Measurements from ENCODE around the gene TCFL5.

TCFL5 gene

DNA sequence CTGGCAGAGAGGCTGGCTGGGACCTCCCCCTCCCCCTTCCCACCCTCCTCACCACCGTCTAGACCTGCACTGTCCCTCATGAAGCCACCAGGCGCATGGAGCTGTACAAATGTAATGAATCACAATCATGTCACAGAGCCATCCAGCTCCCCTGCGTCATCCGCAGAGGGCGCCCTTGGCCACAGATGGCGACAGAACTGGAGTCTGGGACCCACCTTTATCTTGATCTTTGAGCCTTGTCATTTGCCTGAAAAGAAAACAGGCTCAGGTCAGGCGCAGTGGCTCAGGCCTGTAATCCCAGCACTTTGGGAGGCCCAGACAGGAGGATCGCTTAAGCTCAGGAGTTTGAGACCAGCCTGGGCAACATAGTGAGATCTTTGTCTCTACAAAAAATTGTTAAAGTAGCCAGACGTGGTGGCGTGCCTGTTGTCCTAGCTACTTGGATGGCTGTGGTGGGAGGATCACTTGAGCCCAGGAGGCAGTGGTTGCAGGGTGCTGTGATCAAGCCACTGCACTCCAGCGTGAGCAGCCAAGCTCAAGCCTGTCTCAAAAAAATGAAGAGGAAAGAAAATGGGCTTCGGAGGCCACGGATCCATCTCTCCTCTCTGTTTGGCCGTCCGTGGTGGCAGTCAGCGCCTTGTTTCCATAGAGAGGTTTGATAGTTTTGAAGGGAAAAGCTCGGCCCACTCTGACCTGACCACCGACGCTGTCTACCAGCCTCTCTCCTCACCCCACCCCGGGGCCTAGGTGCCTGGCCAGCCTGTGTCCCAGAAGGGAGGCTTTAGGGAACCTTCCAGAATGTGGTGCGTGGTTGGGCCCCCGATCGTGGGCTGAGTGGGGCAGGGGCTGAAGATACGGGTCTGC is 38.6 kb downstream of the TCFL5 start:
- no peak for DNase-seq (ENCODE audit: low read depth)

GRCh38 chr20:62822239-62822787 is 39.3 kb downstream of the TCFL5 start:
- no peak for DNase-seq (ENCODE audit: low read depth)

DNA sequence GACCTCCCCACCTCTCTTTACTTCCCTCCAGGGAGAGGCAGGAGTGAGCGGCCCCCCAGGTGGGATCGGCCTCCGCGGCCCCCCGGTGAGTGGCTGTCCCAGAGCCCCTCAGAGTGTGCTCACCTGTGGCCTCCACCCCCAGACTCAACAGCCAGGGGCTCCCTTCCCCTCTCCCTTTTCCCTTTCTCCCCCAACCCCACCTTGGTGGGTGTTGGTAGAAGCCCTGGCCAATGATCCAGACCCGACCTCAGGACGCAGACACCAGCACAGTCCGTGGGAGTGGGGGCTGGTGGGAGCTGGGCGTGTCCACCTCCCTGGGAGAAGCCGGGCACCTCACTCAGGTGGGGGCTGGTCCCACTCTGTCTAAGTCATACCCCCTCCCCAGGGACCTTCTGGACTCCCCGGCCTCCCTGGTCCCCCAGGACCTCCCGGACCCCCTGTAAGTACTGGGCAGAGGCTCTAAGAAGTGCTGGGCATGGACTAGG is 39.9 kb downstream of the TCFL5 start:
- no peak for DNase-seq (ENCODE audit: low read depth)

GRCh38 chr20:62820962-62821725 is 40.5 kb downstream of the TCFL5 start:
- no peak for DNase-seq (ENCODE audit: low read depth)

- no peak for DNase-seq (ENCODE audit: low read depth)
Observed at GRCh38 chr20:62820208-62820961, 41.2 kb downstream of the TCFL5 start.

DNA sequence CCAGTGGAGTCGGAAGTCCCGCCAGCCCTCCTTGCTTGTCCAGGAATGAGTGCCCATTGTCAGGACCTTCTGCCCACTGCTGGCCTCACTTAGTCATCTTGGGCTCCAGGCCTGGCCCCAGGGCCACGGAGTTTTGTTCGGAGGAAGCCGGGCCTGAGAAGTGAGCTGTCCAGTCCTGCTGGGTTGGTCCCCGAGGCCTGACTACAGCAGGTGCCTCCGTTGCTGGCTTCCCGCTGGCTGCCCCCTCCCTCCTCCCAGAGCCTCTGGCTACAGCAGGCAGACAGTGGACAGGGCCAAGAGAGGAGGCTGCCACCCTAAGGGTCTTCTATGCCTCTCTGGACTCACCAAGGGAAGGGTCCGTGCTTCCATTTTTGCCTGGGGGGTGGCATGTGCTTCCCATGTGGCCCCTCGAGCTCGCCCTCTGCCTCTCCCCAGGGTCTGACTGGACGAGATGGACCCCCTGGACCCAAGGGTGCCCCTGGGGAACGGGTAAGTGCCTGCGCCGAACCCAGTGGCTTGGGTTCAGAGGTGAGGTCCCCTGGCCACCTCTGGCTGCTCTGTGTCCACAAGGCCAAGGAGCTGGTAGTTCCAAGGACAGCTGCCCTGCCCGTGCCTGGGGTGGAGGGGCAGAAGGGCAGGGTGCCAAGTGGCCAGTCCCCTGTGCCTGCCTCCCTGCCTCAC is 42.0 kb downstream of the TCFL5 start:
- DNase-seq (ENCODE audit: low read depth): no peak

GRCh38 chr20:62818592-62819493 is 42.8 kb downstream of the TCFL5 start:
- no peak for DNase-seq (ENCODE audit: low read depth)

DNA sequence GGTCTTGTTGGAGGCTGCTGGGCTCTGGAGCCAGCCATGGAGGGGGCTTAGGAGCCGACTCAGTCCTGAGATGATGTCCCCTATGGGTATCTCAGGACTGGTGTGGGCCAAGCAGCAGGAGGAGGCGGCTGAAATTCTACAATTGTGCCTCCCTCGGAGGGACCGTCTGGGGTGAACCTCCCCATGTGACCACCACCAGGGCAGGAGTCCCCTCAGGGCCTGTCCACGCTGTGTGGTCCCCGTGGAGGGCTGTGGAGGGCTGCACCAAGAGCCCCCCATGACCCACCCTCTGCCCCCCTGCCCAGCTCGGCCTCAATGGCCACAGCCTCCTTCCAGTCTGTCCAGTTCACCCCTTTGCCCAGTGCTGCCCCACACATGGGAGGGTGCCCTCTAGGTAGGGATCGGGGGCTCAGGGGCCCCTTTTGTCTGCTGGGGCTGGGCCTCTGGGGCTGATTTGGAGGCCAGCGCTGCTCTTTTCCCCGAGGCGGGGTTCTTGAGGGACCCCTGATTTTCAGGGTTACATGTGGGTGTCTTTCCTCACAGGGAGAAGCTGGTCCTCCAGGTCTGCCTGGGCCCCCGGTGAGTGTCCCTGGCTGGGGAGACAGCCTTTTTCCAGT is 43.5 kb downstream of the TCFL5 start:
- no peak for DNase-seq (ENCODE audit: low read depth)

DNA sequence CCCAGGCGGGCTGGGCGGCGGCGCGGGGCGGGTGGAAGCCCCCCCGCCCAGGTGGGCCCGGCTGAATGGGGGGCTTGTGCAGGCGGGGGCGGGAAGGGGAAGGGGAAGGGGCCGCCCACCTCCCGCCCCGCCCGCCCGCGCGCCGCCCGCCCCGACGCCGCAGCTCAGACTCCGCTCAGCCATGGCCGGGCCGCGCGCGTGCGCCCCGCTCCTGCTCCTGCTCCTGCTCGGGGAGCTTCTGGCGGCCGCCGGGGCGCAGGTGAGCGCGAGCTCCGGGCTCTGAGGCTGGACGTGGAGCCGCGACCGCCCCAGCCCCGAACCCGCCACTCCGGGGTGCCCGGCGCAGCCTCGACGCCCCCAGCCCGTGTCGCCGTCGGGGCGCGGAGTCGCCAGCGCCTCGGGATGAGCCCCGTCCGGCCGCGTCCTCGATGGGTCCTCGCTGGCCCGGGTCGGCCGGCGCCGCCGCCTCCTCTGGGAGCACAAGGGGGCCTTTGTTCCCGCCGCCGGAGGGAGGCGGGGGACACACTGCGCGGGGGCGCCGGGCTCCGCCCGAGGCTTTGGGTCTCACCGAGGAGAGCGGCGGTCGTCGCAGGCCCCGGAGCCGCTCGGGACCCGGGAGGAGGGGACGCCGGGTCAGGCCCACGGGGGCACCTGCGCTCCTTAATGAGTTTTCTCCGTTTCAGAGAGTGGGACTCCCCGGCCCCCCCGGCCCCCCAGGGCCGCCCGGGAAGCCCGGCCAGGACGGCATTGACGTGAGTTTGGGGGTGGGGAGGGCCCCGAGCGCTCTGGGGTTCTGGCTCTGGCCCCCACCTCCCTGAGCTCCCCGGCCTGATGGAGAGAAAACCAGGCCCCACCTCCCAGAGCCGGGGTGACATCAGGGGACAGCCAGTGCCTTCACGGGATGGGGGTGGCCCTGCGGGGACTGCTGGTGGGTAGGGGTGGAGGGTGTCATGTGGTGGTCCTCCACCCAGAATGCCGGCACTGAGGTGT is 44.4 kb downstream of the TCFL5 start, which contains the start of gene COL9A3:
Gene COL9A3 (plus strand): TSS at position 167 of the 990 bp plus-strand sequence. CDS start 15 bp downstream, at position 182.
- no peak for DNase-seq (ENCODE audit: low read depth)

DNA sequence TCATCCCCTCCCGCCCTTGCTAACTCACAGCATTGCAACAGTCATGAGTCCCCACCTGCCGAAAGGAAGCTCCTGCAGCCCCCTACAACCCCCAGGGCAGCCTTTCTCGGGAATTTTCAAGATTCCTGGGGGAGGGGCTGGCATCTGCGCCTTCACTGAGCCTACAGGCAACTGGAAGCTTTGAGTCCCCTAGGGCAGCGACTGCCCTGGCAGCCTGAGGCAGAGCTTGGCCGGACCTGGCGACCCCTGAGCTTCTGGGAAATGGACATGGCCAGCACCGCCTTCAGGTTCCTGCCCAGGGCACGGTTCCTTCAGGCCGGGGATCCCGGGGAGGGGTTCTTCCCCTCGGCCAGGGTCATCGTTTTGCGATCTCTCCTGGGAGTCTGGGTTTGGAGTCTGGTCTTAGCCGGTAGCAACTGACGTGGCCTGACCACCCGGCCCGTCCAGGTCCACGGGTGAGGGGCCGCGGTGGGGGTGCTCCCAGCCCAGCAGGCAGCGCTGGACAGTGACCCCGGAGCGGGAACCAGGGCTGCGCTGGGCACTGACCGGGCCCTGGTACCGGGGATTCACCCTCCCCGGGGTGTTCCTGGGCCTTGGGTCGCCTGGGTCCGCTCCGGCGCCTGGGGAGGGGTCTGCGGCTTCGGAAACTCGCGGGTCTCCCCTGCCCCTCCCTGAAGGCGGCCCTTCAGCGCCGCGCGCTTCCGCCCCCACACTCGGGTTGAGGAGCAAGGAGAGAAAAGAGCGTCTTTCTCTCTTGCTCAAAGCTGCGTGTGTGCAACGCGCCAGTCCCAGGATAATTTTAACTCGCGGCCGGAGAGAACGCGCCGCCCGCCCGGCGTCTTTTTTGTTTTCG is 45.4 kb downstream of the TCFL5 start:
- DNase-seq (ENCODE audit: low read depth): no peak

DNA sequence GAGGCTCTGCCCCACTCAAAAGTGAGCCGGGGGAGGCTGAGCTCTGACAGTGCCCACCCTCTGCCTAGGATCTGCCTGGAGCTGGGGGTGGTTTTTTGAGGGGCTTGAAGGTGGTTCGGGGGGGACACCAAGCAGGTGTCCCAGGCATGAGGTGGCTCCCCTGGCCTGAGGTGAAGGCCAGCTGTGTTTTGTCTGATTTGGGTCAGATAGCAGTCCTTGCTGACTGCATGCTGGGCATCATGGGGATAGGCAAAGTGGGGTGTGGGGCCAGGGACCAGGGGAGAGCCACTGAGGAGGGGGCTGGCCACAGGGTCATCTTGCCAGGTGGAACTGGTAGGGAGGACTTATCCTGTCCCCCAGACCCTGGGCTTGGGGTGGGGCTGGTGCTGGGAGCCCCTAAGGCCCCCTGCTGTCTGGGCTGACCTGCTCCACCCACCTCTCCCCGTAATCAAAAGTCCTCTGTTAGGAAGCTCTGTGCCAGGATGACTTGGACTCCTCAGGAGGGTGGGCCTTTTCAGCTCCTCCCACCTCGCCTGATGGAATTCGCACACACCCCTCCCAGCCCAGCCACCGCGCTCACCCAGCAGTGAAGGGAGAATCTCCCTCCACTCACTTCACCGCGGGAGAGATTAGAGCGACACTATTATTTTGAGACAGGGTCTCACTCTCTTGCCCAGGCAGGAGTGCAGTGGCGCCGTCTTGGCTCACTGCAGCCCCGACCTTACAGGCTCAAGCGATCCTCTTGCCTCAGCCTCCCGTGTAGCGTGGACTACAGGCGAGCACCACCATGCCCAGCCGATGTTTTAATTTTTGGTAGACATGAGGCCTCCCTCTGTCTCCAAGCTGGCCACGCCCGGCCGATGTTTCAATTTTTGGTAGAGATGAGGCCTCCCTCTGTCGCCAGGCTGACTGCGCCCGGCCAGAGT is 46.3 kb downstream of the TCFL5 start:
- DNase-seq (ENCODE audit: low read depth): no peak

- DNase-seq (ENCODE audit: low read depth): no peak
Observed at GRCh38 chr20:62814709-62815065, 46.9 kb downstream of the TCFL5 start.

GRCh38 chr20:62814060-62814708 is 47.4 kb downstream of the TCFL5 start:
- no peak for DNase-seq (ENCODE audit: low read depth)

- no peak for DNase-seq (ENCODE audit: low read depth)
Observed at GRCh38 chr20:62813588-62813987, 48.0 kb downstream of the TCFL5 start.

GRCh38 chr20:62812907-62813200 is 48.8 kb downstream of the TCFL5 start:
- DNase-seq (ENCODE audit: low read depth): no peak

- DNase-seq (ENCODE audit: low read depth): no peak
Observed at GRCh38 chr20:62812181-62812906, 49.3 kb downstream of the TCFL5 start.

Measured in stromal cell of bone marrow (primary cell).